ENCODE results near the gene KAZALD1. TPM values are rescaled to one million over a fixed set of nuclear protein-coding genes. Genes with fewer than 3 reads are reported as not detected.

Gene KAZALD1
- total RNA-seq, 4 donors from 2014 or later, result 0.98 to 4.9 (median 3.7) TPM

- TF ChIP-seq CTCF (IDR thresholded peaks at IDR 0.05; ENCODE audit: low read depth), result no peak
These were observed 5.1 kb downstream of the KAZALD1 start for GRCh38 chr10:101066896-101067355.

DNA sequence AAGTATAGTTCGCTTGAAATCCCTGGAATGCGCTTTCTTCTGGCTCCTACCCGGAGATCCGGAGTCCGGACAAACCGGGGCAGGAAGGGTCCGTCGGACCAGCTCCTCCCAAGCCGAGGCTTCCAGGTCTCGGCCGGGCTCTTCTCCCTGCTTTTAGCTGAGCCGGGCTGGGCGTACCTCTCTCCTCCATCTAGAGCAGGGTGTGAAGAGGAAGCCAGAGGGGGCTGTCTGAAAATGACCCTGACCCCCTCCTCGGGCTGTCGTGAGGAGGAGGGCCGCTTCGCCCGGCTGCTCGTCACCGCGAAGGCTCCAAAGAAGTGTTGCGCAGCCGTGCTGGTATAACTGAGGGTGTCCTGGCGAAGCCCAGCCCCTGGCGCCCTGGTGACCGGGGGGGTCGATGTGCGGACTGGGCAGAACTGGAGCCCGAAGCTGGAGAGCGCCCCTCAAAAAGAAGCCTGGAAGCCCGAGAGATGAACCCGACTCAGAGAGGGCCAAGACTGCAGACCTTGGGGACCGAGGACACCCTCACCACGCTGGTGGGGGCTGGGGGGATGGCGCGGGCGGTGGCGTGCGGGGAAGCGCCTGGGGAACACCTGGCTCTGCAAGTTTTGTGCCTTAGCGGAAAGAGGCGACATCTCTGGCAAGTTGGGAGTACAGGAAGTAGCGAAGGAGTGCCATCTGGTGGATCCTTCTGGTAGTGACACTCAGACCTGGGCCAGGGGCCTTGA lies 5.7 kb downstream of the KAZALD1 start:
- no peak for TF ChIP-seq CTCF (IDR thresholded peaks at IDR 0.05; ENCODE audit: low read depth)

DNA sequence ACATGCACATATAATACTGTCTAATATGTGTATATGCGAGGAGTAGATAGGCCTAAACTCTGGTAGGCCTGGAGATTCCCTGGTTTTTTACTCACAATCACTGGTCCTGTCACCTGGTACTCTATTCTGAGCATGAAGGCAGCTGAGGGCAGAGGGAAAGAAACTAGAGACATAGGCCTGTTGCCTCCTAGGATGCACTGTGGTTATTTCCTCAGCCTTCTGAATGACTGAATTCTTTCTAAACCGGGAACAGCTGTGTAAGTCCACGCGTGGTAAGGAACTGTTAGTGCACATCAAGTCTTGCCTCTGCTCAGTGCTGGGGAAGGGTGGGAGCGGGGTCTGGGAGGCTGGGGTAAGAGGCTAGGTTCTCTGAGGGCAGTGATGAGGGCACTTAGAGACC lies 7.7 kb downstream of the KAZALD1 start:
- TF ChIP-seq CTCF (IDR thresholded peaks at IDR 0.05; ENCODE audit: low read depth), result no peak

DNA sequence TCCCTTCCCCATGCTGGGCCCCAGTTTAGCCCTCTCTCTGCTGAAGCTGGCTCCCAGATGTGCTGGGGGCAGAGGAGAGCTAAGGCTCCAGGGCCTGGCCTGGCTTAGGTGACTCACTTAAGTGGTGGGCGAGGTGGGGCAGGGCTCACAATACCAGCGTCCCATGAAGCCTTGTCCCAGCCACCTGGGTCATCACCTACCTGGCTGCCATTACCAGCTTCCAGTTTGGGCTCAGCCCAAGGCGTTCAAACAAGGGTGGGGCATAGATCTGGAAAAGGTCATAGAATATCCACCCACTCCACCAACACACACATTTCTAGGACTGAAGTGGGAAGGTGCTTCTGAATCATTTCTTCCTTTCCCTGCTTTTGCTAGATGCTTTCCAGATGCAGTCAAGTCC lies 8.3 kb downstream of the KAZALD1 start:
- TF ChIP-seq CTCF (IDR thresholded peaks at IDR 0.05; ENCODE audit: low read depth), result no peak

DNA sequence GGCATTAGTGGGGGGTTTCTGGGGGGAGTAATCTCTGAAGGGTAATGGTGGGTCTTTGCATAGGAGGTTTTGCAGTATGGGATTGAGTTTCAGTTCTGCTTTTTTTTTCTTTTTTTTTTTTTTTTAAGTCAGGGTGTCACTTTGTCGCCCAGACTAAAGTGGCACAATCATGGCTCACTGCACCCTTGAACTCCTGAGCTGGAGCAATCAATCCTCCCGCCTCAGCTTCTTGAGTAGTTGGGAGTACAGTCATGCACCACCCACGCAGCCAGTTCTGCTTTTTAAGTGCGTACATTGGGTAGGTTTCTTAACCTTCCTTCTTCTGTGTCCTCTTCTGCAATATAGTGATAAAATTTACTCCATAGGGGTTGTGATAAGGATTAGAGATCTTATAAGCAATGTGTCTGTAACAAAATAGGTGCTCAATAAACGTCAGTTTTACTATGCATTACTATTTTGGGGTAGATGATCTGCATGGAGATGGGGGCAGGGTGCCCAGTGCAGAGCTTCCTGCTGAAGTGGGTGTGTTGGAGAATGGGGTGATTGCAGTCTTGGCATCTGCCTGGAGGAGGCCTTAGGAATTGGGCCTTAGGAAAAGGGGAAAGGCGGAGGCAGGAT lies 9.6 kb downstream of the KAZALD1 start:
- no peak for TF ChIP-seq CTCF (IDR thresholded peaks at IDR 0.05; ENCODE audit: low read depth)

DNA sequence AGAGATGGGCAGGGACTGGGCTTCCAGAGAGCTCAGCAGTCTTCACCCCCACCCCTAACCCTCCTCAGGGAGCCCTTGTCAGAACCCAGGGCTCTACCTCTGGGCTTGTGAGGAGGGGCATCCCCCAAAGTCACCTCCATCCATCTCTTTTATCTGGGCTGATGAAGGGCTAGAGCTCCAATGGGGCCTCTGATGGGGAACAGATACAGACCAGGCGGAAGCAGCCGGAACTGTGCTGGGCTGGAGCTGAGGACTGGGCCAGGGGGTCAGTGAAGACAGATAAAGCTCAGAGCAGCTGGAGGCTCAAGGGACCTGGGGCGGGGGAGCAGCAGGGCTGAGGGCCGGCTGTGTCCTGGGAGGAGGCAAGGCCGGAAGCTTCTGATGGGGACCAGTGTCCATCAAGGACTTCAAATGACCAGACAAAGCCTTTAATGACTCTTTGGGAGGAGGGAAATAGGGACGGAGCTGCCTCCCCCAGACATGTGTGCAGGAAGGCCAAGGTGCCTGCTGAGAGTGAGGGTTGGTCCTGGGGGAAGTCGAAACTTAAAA lies 10.2 kb downstream of the KAZALD1 start:
- no peak for TF ChIP-seq CTCF (IDR thresholded peaks at IDR 0.05; ENCODE audit: low read depth)

- TF ChIP-seq CTCF (IDR thresholded peaks at IDR 0.05; ENCODE audit: low read depth), result no peak
These were observed 11.1 kb downstream of the KAZALD1 start for GRCh38 chr10:101072923-101073322.
